ENCODE results near the gene CLCN6.

DNA sequence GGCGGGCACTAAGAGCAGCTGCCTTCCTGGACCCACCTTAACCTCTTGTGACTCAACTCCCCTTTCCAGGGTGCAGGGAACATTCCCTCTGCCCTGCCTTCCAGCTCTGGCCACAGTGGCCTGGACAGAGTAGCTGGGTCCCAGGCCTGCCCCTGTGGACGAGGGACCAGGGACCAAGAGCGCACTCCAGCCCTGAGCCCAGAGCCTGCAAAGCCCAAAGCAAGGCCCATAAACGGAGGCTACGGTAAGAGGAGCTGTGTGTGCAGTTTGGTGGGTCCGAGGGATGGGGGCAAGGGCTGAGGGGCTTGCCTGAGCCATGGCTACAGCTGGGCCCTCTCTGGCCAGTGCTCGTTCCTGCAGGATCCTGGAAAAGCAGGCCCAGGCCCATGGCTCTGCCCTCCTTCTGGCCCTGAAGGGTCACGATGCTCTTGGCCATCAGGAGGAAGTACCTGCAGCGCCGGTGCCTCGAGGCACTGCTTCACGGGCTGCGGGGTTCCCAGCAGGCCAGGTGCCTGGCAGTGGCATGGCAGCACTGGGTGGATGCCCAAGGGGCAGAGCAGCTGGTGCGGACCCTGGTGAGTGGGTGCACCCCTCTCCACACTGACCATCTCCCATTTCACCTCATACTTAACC lies 18.1 kb upstream of the CLCN6 start:
- TF ChIP-seq, protein P1, sequence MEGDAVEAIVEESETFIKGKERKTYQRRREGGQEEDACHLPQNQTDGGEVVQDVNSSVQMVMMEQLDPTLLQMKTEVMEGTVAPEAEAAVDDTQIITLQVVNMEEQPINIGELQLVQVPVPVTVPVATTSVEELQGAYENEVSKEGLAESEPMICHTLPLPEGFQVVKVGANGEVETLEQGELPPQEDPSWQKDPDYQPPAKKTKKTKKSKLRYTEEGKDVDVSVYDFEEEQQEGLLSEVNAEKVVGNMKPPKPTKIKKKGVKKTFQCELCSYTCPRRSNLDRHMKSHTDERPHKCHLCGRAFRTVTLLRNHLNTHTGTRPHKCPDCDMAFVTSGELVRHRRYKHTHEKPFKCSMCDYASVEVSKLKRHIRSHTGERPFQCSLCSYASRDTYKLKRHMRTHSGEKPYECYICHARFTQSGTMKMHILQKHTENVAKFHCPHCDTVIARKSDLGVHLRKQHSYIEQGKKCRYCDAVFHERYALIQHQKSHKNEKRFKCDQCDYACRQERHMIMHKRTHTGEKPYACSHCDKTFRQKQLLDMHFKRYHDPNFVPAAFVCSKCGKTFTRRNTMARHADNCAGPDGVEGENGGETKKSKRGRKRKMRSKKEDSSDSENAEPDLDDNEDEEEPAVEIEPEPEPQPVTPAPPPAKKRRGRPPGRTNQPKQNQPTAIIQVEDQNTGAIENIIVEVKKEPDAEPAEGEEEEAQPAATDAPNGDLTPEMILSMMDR (IDR thresholded peaks at IDR 0.05; ENCODE audit: low read depth, low read length, missing input control), result no peak
- TF ChIP-seq RAD21 (IDR thresholded peaks at IDR 0.05), result no peak
- TF ChIP-seq, protein P2, sequence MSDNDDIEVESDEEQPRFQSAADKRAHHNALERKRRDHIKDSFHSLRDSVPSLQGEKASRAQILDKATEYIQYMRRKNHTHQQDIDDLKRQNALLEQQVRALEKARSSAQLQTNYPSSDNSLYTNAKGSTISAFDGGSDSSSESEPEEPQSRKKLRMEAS (IDR thresholded peaks at IDR 0.05), result no peak
- no peak for TF ChIP-seq TAF1 (conservative IDR thresholded peaks at IDR 0.05)
- TF ChIP-seq SP1 (IDR thresholded peaks at IDR 0.05), result no peak
- TF ChIP-seq GABPA (IDR thresholded peaks at IDR 0.05 in 1 of 2, conservative IDR thresholded peaks at IDR 0.05 in 1 of 2), result no peak
- no peak for TF ChIP-seq FOXA1 (IDR thresholded peaks at IDR 0.05)
- TF ChIP-seq, protein P3, sequence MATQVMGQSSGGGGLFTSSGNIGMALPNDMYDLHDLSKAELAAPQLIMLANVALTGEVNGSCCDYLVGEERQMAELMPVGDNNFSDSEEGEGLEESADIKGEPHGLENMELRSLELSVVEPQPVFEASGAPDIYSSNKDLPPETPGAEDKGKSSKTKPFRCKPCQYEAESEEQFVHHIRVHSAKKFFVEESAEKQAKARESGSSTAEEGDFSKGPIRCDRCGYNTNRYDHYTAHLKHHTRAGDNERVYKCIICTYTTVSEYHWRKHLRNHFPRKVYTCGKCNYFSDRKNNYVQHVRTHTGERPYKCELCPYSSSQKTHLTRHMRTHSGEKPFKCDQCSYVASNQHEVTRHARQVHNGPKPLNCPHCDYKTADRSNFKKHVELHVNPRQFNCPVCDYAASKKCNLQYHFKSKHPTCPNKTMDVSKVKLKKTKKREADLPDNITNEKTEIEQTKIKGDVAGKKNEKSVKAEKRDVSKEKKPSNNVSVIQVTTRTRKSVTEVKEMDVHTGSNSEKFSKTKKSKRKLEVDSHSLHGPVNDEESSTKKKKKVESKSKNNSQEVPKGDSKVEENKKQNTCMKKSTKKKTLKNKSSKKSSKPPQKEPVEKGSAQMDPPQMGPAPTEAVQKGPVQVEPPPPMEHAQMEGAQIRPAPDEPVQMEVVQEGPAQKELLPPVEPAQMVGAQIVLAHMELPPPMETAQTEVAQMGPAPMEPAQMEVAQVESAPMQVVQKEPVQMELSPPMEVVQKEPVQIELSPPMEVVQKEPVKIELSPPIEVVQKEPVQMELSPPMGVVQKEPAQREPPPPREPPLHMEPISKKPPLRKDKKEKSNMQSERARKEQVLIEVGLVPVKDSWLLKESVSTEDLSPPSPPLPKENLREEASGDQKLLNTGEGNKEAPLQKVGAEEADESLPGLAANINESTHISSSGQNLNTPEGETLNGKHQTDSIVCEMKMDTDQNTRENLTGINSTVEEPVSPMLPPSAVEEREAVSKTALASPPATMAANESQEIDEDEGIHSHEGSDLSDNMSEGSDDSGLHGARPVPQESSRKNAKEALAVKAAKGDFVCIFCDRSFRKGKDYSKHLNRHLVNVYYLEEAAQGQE (IDR thresholded peaks at IDR 0.05), result no peak
- no peak for TF ChIP-seq JUND (IDR thresholded peaks at IDR 0.05)
- TF ChIP-seq, protein P4, sequence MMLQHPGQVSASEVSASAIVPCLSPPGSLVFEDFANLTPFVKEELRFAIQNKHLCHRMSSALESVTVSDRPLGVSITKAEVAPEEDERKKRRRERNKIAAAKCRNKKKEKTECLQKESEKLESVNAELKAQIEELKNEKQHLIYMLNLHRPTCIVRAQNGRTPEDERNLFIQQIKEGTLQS (IDR thresholded peaks at IDR 0.05), result no peak
- no peak for TF ChIP-seq EGR1 (IDR thresholded peaks at IDR 0.05; ENCODE audit: low read depth in 2 of 2)

Data from liver (tissue), 3 donors.